Cerebellar nuclear complex (tissue), 1 donor: ENCODE data around the gene PPP1R3D.
"Not testable (repeated sequence)": the region's sequence is repeated elsewhere in the genome, so short reads cannot be mapped to it uniquely, and the experiment has no call there.

ENCODE experiments used
- DNase-seq, 2 experiments: peaks; one replicate each; lab custom pipeline; 2025; lab: John Stamatoyannopoulos, UW

PPP1R3D gene

GRCh38 chr20:59925359-59925758, 14.7 kb downstream of the PPP1R3D start:
- DNase-seq: no peak

GRCh38 chr20:59923514-59923913, 16.6 kb downstream of the PPP1R3D start:
- no peak for DNase-seq

GRCh38 chr20:59920944-59921343, 19.2 kb downstream of the PPP1R3D start:
- DNase-seq: no peak

- DNase-seq: no peak
Observed at GRCh38 chr20:59912609-59913008, 27.5 kb downstream of the PPP1R3D start.

GRCh38 chr20:59911041-59911440, 29.1 kb downstream of the PPP1R3D start:
- DNase-seq: no peak

GRCh38 chr20:59908855-59909254, 31.2 kb downstream of the PPP1R3D start:
- DNase-seq: no peak

GRCh38 chr20:59903621-59904020, 36.5 kb downstream of the PPP1R3D start:
- no peak for DNase-seq

- DNase-seq: no peak
Observed at GRCh38 chr20:59902470-59902869, 37.6 kb downstream of the PPP1R3D start.

GRCh38 chr20:59895908-59896307, 44.2 kb downstream of the PPP1R3D start:
- no peak for DNase-seq

GRCh38 chr20:59891581-59891980, 48.5 kb downstream of the PPP1R3D start:
- no peak for DNase-seq

- DNase-seq: not testable (repeated sequence)
Observed at GRCh38 chr20:59890035-59890434, 50.1 kb downstream of the PPP1R3D start.

- DNase-seq: no peak
Observed at GRCh38 chr20:59888050-59888449, 52.1 kb downstream of the PPP1R3D start.
